ENCODE data around the gene GLS.

GLS gene

DNA sequence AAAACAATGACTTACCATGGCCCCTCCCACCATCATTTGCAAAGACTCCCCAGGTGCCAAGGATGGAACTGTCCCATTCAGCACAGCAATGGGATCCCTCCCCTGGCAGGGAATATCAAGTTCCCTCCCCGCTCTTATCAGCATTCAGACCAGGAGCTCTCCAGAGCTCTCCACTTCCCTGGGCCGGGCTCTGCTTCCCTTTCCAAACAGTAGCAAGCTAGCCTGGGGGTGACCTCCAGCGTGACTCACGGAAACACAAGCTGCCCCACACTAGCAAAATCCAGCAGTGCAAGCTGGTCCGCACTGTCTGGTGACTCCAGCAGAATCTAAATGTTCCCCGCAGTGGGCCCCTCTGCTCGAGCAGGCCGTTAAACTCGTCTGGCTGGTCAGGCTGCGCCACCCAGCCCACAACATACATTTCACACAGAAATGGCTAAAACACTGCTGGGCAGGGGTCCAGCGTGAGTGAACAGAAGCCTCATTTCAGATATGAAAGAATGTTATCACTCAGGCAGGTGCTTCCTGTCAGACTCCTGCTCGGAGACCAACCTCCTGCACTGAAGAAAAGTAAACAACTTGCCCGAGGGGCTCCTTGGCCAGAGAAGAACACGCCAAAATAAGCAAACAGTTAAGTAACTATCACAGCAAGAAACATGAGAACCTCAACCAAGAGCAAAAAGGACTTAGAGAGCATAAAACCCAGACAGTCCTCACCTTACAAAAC is 99.4 kb downstream of the GLS start (continued):
- TF ChIP-seq, protein P1, sequence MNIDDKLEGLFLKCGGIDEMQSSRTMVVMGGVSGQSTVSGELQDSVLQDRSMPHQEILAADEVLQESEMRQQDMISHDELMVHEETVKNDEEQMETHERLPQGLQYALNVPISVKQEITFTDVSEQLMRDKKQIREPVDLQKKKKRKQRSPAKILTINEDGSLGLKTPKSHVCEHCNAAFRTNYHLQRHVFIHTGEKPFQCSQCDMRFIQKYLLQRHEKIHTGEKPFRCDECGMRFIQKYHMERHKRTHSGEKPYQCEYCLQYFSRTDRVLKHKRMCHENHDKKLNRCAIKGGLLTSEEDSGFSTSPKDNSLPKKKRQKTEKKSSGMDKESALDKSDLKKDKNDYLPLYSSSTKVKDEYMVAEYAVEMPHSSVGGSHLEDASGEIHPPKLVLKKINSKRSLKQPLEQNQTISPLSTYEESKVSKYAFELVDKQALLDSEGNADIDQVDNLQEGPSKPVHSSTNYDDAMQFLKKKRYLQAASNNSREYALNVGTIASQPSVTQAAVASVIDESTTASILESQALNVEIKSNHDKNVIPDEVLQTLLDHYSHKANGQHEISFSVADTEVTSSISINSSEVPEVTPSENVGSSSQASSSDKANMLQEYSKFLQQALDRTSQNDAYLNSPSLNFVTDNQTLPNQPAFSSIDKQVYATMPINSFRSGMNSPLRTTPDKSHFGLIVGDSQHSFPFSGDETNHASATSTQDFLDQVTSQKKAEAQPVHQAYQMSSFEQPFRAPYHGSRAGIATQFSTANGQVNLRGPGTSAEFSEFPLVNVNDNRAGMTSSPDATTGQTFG (tag by site-specific recombination; IDR thresholded peaks at IDR 0.05; ENCODE audit: borderline replicate concordance): no peak
- 0 out of 2 replicates have a peak, but pooled peaks have one; percentile 40 for TF ChIP-seq BCL11A (tag by site-specific recombination; IDR thresholded peaks at IDR 0.05; ENCODE audit: low read depth)
- no peak for TF ChIP-seq ZNF48 (tag by site-specific recombination; IDR thresholded peaks at IDR 0.05)
- no peak for TF ChIP-seq ZFP37 (tag by site-specific recombination; IDR thresholded peaks at IDR 0.05)
- no peak for TF ChIP-seq ZFP41 (tag by site-specific recombination; IDR thresholded peaks at IDR 0.05; ENCODE audit: borderline replicate concordance)
- no peak for TF ChIP-seq ZNF768 (tag by site-specific recombination; IDR thresholded peaks at IDR 0.05)
- 0 out of 2 replicates have a peak, but pooled peaks have one; percentile 36 for TF ChIP-seq ZBTB48 (tag by site-specific recombination; IDR thresholded peaks at IDR 0.05)
- TF ChIP-seq ZFP3 (tag by site-specific recombination; IDR thresholded peaks at IDR 0.05; ENCODE audit: low read depth): no peak
- no peak for TF ChIP-seq ZNF670 (tag by site-specific recombination; IDR thresholded peaks at IDR 0.05; ENCODE audit: low read depth)
- peak; percentile 63; the same call in 1 of the 2 replicates for TF ChIP-seq ZEB2 (tag by site-specific recombination; IDR thresholded peaks at IDR 0.05)
- TF ChIP-seq HOXC10 (CRISPR knock-in tag; IDR thresholded peaks at IDR 0.05): no peak
- no peak for TF ChIP-seq ZFHX2 (tag by site-specific recombination; conservative IDR thresholded peaks at IDR 0.05)
- TF ChIP-seq ZNF37A (tag by site-specific recombination; IDR thresholded peaks at IDR 0.05): no peak
- TF ChIP-seq, protein P2, sequence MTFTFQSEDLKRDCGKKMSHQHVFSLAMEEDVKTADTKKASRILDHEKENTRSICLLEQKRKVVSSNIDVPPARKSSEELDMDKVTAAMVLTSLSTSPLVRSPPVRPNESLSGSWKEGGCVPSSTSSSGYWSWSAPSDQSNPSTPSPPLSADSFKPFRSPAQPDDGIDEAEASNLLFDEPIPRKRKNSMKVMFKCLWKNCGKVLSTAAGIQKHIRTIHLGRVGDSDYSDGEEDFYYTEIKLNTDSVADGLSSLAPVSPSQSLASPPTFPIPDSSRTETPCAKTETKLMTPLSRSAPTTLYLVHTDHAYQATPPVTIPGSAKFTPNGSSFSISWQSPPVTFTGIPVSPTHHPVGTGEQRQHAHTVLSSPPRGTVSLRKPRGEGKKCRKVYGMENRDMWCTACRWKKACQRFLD (tag by site-specific recombination; IDR thresholded peaks at IDR 0.05): no peak
- no peak for TF ChIP-seq ZNF354C (tag by site-specific recombination; IDR thresholded peaks at IDR 0.05; ENCODE audit: borderline replicate concordance, low read depth)
- 0 out of 2 replicates have a peak, but pooled peaks have one; percentile 53 for TF ChIP-seq ZBTB17 (tag by site-specific recombination; IDR thresholded peaks at IDR 0.05)
- peak; percentile 96 for TF ChIP-seq ZNF600 (tag by site-specific recombination; IDR thresholded peaks at IDR 0.05)
- peak; percentile 8; the same call in 1 of the 2 replicates for TF ChIP-seq SCRT1 (tag by site-specific recombination; IDR thresholded peaks at IDR 0.05; ENCODE audit: borderline replicate concordance)
- TF ChIP-seq ZNF239 (tag by site-specific recombination; IDR thresholded peaks at IDR 0.05): no peak
- peak; percentile 99 for TF ChIP-seq GLIS1 (tag by site-specific recombination; IDR thresholded peaks at IDR 0.05)
- no peak for TF ChIP-seq SP3 (tag by site-specific recombination; IDR thresholded peaks at IDR 0.05)
- TF ChIP-seq, protein P3, sequence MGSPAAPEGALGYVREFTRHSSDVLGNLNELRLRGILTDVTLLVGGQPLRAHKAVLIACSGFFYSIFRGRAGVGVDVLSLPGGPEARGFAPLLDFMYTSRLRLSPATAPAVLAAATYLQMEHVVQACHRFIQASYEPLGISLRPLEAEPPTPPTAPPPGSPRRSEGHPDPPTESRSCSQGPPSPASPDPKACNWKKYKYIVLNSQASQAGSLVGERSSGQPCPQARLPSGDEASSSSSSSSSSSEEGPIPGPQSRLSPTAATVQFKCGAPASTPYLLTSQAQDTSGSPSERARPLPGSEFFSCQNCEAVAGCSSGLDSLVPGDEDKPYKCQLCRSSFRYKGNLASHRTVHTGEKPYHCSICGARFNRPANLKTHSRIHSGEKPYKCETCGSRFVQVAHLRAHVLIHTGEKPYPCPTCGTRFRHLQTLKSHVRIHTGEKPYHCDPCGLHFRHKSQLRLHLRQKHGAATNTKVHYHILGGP (tag by site-specific recombination; IDR thresholded peaks at IDR 0.05): no peak; the same call in 1 of the 2 replicates
- no peak for TF ChIP-seq ZNF623 (tag by site-specific recombination; IDR thresholded peaks at IDR 0.05)
- no peak for TF ChIP-seq ZNF2 (tag by site-specific recombination; IDR thresholded peaks at IDR 0.05)
- TF ChIP-seq YY1 (tag by site-specific recombination; IDR thresholded peaks at IDR 0.05): no peak
- peak; percentile 91 for TF ChIP-seq ZIC2 (tag by site-specific recombination; IDR thresholded peaks at IDR 0.05)
- no peak for TF ChIP-seq KLF7 (tag by site-specific recombination; IDR thresholded peaks at IDR 0.05; ENCODE audit: borderline replicate concordance)
- TF ChIP-seq KLF1 (tag by site-specific recombination; IDR thresholded peaks at IDR 0.05): no peak; the same call in 1 of the 2 replicates
- TF ChIP-seq ZNF610 (tag by site-specific recombination; IDR thresholded peaks at IDR 0.05; ENCODE audit: borderline replicate concordance): no peak
- peak; percentile 93 for TF ChIP-seq TRIM28 (IDR thresholded peaks at IDR 0.05; ENCODE audit: borderline replicate concordance, low read length)
- 0 out of 2 replicates have a peak, but pooled peaks have one; percentile 28 for TF ChIP-seq MZF1 (tag by site-specific recombination; IDR thresholded peaks at IDR 0.05; ENCODE audit: borderline replicate concordance)
- TF ChIP-seq ZNF366 (tag by site-specific recombination; conservative IDR thresholded peaks at IDR 0.05): peak; percentile 86
- no peak for TF ChIP-seq ZNF19 (tag by site-specific recombination; IDR thresholded peaks at IDR 0.05; ENCODE audit: low read depth)
- TF ChIP-seq ZNF571 (tag by site-specific recombination; IDR thresholded peaks at IDR 0.05): no peak
- TF ChIP-seq ZNF121 (tag by site-specific recombination; IDR thresholded peaks at IDR 0.05): peak; percentile 55; the same call in 1 of the 2 replicates
- no peak for TF ChIP-seq ZNF155 (tag by site-specific recombination; IDR thresholded peaks at IDR 0.05)

All from HEK293 (cell line).